Effector memory CD4-positive, alpha-beta T cell (primary cell): ENCODE results near the gene RARRES1.

Source experiments
- DNase-seq, 3 donors: peaks; one replicate each; pipeline ENCODE4 v3.0.0-alpha.2; 2020
- H3K27ac ChIP-seq: 2 replicates; pipeline ENCODE4 v1.7.0; 2013; ENCODE audit warnings: mild to moderate bottlenecking, low read length, moderate library complexity; ENCODE audit not compliant: insufficient read depth, poor library complexity, severe bottlenecking
- H3K27me3 ChIP-seq: replicated peaks from 2 replicates; pipeline ENCODE4 v1.7.0; 2013; ENCODE audit warnings: mild to moderate bottlenecking, low read length; ENCODE audit not compliant: insufficient read depth, control insufficient read depth, poor library complexity, severe bottlenecking
- H3K36me3 ChIP-seq: 2 replicates; pipeline ENCODE4 v1.7.0; 2013; ENCODE audit warnings: mild to moderate bottlenecking, low read length, moderate library complexity; ENCODE audit not compliant: control insufficient read depth, insufficient read depth
- H3K4me1 ChIP-seq: 2 replicates; pipeline ENCODE4 v1.7.0; 2013; ENCODE audit warnings: low read length, mild to moderate bottlenecking; ENCODE audit not compliant: control insufficient read depth, insufficient read depth, poor library complexity, severe bottlenecking
- H3K4me3 ChIP-seq: 2 replicates; pipeline ENCODE4 v1.7.0; 2013; ENCODE audit warnings: low read length, low read depth, mild to moderate bottlenecking; ENCODE audit not compliant: insufficient read depth, poor library complexity, severe bottlenecking
- H3K9me3 ChIP-seq: 2 replicates; pipeline ENCODE4 v1.7.0; 2013; ENCODE audit warnings: mild to moderate bottlenecking, low read length, moderate library complexity; ENCODE audit not compliant: control insufficient read depth

RARRES1 gene

GRCh38 chr3:158737976-158738615 is 5.8 kb upstream of the RARRES1 start:
- Histone ChIP-seq H3K27me3 (no peaks in the 10 kb centered on the region), H3K4me1 (no peaks in the 10 kb centered on the region), H3K4me3 (no peak overlapping the region), H3K36me3 (no peaks in the 10 kb centered on the region), H3K27ac (no peak overlapping the region), H3K9me3 (no peaks in the 10 kb centered on the region)
- DNase-seq: no peak

- Histone ChIP-seq H3K27me3 (no peaks in the 10 kb centered on the region), H3K9me3 (no peaks in the 10 kb centered on the region), H3K4me3 (no peak overlapping the region), H3K4me1 (no peaks in the 10 kb centered on the region), H3K36me3 (no peaks in the 10 kb centered on the region), H3K27ac (no peak overlapping the region)
- DNase-seq: no peak
Measured at GRCh38 chr3:158737410-158737809, 5.2 kb upstream of the RARRES1 start.

GRCh38 chr3:158735296-158736033 is 3.2 kb upstream of the RARRES1 start:
- no peak overlapping the region for H3K27ac ChIP-seq
- DNase-seq: no peak
- peaks cover 6% of the 10 kb centered on the region for H3K4me1 ChIP-seq
- no peaks in the 10 kb centered on the region for H3K27me3 ChIP-seq
- H3K36me3 ChIP-seq: no peaks in the 10 kb centered on the region
- H3K4me3 ChIP-seq: no peak overlapping the region
- H3K9me3 ChIP-seq: no peaks in the 10 kb centered on the region

GRCh38 chr3:158733656-158734055 is 1.4 kb upstream of the RARRES1 start:
- H3K36me3 ChIP-seq: no peaks in the 10 kb centered on the region
- no peaks in the 10 kb centered on the region for H3K27me3 ChIP-seq
- H3K4me3 ChIP-seq: no peak overlapping the region
- DNase-seq: no peak
- no peak overlapping the region for H3K27ac ChIP-seq
- no peaks in the 10 kb centered on the region for H3K9me3 ChIP-seq
- peaks cover 6% of the 10 kb centered on the region for H3K4me1 ChIP-seq

GRCh38 chr3:158732856-158733200 is 571 bp upstream of the RARRES1 start:
- Histone ChIP-seq H3K36me3 (no peaks in the 10 kb centered on the region), H3K27ac (no peak overlapping the region), H3K27me3 (no peaks in the 10 kb centered on the region), H3K4me3 (no peak overlapping the region), H3K9me3 (no peaks in the 10 kb centered on the region), H3K4me1 (peaks cover 6% of the 10 kb centered on the region)
- DNase-seq: no peak

- no peaks in the 10 kb centered on the region for H3K36me3 ChIP-seq
- peaks cover 12% of the 10 kb centered on the region for H3K4me1 ChIP-seq
- H3K27me3 ChIP-seq: no peaks in the 10 kb centered on the region
- peak overlapping the region; percentile 51 for H3K4me3 ChIP-seq
- no peak for DNase-seq
- H3K9me3 ChIP-seq: no peaks in the 10 kb centered on the region
- H3K27ac ChIP-seq: no peak overlapping the region
Measured at GRCh38 chr3:158731486-158731885, 771 bp downstream of the RARRES1 start.

- Histone ChIP-seq H3K27ac (no peak overlapping the region), H3K4me3 (no peak overlapping the region), H3K27me3 (no peaks in the 10 kb centered on the region), H3K9me3 (no peaks in the 10 kb centered on the region), H3K36me3 (no peaks in the 10 kb centered on the region), H3K4me1 (peaks cover 12% of the 10 kb centered on the region)
- no peak for DNase-seq
Measured at GRCh38 chr3:158728851-158729250, 3.4 kb downstream of the RARRES1 start.

- no peak for DNase-seq
- Histone ChIP-seq H3K4me3 (peak overlapping the region; percentile 33), H3K9me3 (no peaks in the 10 kb centered on the region), H3K27me3 (no peaks in the 10 kb centered on the region), H3K4me1 (peaks cover 19% of the 10 kb centered on the region), H3K36me3 (no peaks in the 10 kb centered on the region), H3K27ac (no peak overlapping the region)
Measured at GRCh38 chr3:158728061-158728377, 4.2 kb downstream of the RARRES1 start.

GRCh38 chr3:158727206-158728060 is 4.8 kb downstream of the RARRES1 start:
- DNase-seq: peak in 1 of 3 donors; percentile 31
- Histone ChIP-seq H3K27ac (no peak overlapping the region), H3K4me3 (peak overlapping the region; percentile 33), H3K36me3 (no peaks in the 10 kb centered on the region), H3K27me3 (no peaks in the 10 kb centered on the region), H3K9me3 (no peaks in the 10 kb centered on the region), H3K4me1 (peaks cover 24% of the 10 kb centered on the region)
